A204.1 (cell line): ENCODE data around the gene CBR3.
A peak's percentile ranks its signal among the peaks of the same experiment; 100 is the strongest.

Experiments used
- FAIRE-seq: peaks from 2 replicates; lab custom pipeline; 2012; peaks lifted over from hg19 to GRCh38; lab: Jason Lieb, UNC

The CBR3 gene

DNA sequence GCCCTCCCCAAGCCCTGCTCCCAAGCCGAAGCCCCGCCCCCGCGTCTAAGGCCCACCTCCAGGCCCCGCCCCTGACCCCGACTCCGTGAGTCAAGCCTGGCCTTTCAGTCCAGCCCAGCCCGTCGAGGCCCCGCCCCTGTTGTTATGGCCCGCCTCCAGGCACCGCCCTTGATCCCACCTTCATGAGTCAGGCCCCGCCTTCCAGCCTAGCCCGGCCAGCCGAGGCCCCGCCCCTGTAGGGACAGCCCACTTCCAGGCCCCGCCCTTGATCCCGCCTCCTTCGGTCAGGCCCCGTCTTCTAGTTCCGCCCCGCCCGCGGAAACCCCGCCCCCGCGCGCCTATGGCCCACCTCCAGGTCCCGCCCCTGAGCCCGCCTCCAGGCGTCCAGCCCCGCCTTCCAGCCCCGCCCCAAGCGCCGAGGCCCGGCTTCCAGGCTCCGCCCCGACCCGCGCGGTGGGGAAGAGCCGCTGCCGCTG is 21.5 kb downstream of the CBR3 start:
- peak; percentile 96 for FAIRE-seq

- no peak for FAIRE-seq
These were observed 22.2 kb downstream of the CBR3 start, which contains the start of gene DOP1B for GRCh38 chr21:36156815-36157670. Gene DOP1B (plus strand): TSS chr21:36156824. CDS start chr21:36164734, 7,910 bp downstream.

- FAIRE-seq, result no peak
These were observed 24.6 kb downstream of the CBR3 start for GRCh38 chr21:36159356-36159921.

- no peak for FAIRE-seq
These were observed 25.9 kb downstream of the CBR3 start for GRCh38 chr21:36160850-36161178.

GRCh38 chr21:36162631-36163030 is 27.8 kb downstream of the CBR3 start:
- FAIRE-seq, result no peak

GRCh38 chr21:36163750-36164741 is 29.2 kb downstream of the CBR3 start:
- FAIRE-seq, result no peak

DNA sequence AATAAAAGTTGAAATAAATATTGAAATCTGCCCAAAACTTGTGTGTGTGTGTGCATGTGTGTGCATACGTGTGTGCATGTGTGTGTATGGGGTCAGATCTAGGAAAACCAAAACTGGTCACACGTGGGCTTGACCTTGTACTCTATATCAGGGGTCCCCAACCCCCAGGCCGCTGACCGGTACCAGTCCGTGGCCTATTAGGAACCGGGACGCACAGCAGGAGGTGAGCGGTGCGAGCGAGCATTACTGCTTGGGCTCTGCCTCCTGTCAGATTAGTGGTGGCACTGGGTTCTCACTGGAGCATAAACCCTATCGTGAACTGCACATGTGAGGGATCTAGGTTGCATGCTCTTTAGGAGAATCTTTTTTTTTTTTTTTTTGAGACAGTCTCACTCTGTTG is 30.5 kb downstream of the CBR3 start:
- FAIRE-seq, result no peak

DNA sequence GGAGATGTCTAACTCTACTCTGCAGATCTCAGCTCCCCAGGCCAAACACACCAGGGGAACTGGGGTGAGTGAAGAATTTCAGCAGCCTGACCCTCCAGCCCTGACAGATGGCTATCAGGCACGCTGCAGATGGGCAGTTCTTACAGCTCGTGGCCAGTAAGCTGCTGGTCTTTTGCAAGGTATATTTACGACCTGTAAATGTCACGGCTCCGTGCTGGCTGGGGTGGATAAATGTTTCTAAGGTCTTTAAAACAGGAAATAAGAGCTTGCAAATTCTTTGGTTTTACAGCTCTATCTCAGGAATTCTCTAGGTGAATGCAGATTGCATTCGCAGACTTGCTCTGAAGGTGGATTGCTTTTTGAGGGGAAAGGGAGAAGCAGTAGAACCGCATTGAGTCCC is 31.8 kb downstream of the CBR3 start:
- no peak for FAIRE-seq

DNA sequence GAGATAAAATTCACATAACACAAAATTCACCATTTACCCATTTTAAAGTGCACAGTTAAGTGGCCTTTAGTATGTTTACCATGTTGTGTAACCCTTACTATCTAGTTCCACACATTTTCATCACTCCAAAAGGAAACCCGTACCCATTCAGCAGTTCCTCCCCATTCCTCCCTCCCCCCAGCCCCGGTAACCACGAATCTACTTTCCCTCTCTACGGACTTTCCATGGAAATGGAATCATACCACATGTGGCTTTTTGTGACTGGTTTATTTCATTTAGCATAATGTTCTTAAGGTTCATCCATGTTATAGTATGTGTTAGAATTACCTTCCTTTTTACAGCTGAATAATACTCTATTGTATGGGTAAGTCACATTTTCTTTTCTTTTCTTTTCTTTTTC is 32.7 kb downstream of the CBR3 start:
- no peak for FAIRE-seq

DNA sequence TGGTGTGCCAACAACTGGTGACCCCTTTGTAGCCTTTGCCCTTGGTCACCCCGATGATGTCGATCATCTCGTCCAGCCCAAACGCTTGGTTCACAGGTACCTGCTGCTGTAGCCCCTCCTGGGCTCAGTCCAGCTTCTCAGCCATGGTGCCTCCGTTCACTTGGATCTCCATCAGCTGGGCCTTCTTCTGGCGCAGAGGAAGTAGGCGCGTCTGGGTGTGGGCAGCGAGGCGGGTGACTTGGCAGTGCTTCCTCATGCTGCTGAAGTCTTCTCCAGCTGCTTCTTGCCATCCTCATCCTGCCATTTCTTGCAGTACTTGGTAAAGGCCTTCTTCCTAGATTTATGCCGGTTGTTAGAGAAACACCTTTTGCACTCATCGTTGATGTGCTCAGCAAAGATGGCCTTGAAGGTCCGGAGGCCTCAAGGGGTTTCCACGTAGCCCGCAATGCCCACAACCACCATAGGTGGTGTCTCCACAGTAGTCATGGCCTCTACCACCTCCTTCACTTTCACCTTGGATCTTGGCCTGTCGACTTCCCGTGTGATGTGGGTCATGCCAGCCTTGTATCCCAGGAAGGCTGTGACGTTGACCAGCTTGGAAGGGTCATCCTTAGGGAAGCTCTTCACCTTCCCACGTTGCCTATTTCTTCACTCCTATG is 34.7 kb downstream of the CBR3 start:
- no peak for FAIRE-seq

DNA sequence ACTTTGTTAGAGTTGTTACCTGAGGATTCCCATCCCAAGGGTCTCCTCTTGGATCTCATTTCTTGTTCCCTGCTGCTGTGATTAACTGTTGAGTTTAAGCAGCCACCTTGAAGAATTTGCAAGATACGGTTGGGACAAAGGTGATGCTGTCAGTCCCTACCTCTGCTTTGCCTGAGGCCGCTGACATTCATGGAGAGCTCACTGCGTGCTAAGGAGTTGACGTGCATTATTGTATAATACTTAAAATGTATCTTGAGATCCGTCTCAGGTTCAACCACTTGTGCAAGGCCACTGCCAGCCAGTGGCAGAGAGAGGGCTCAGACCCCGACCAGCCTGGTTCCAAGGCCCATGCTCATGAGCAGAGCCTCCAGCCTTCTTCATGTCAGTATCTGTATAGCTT is 35.9 kb downstream of the CBR3 start:
- no peak for FAIRE-seq

DNA sequence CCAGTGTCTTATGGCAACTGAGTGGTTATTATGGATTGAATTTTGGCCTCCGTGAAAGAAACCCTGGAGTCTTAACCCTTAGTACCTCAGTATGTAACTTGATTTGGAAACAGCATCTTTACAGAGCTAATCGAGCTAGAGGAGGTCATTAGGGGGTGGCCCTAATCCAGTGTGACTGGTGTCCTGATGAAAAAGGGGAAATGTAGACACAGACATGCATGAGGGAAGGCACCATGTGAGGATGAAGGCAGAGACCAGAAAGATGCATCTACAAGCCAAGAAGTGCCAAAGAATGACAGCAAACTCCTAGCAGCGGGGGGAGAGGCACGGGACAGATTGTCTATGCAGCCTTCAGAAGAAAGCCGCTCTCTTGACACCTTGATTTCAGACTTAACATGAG is 36.5 kb downstream of the CBR3 start:
- FAIRE-seq, result no peak

DNA sequence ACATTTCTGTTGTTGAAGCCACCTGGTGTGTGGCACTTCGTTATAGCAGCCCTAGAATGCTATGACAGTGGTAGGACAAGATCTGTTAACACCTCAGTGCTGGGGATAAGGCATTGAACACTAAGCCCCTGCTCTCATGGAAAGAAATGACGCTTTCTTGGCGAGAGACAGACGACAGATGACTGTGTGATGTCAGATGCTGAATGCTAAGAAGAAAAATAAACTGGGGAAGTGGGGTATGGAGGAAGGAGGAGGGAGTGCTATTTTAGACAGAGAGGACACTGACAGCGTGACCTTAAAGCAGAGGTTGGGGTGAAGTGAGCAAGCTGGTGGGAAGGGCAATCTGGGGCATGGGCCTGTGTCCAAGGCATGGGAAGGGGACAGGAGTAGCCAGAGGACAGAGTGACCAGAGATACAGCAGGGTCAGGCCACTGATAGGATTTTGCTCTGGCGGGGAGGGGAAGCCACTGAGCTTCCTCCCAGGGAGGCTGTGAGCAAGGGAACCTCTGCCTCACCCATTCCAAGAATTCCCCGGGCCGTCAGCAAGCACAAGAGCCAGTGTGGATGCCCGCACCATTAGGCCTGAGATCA is 37.0 kb downstream of the CBR3 start:
- FAIRE-seq, result no peak

- FAIRE-seq, result no peak
These were observed 39.9 kb downstream of the CBR3 start for GRCh38 chr21:36174780-36175179.

DNA sequence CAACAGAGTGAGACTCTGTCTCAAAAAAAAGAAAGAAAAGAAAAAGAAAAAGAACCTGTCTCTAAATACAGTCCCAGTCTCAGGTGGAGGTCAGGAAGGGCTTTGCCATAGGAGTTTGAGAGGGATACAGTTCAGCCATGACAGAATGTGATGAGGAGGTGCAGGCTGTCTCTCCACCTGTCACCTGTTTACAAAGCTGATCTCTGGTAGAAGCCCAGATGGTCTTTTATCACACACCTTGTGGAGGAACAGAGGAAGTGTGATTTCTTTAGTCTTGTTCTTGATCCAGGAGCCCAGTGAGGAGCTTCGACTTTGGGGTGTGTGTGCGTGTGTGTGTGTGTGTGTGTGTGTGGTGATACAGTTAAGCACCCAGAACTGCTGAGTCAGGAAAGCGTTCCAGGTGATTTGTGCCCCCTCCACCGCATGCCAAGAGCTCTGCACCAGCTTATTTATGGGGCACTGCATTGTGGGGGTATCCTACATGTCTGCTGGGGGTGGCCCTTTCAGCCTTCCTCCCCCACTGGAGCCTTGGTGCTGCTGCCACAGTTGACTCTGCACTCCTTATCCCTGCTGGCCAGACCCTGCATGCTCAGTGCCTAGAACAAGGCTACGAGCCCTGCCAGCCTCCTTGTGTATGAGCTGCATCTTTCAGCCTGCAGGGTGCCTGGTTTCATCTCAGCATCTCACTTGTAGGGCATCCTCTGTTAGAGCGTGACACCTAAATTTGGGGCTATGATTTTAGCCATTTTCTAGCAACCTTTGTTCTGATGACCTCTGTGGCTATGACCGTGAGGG is 41.1 kb downstream of the CBR3 start:
- no peak for FAIRE-seq

- FAIRE-seq, result no peak
These were observed 43.5 kb downstream of the CBR3 start for GRCh38 chr21:36178349-36178748.

DNA sequence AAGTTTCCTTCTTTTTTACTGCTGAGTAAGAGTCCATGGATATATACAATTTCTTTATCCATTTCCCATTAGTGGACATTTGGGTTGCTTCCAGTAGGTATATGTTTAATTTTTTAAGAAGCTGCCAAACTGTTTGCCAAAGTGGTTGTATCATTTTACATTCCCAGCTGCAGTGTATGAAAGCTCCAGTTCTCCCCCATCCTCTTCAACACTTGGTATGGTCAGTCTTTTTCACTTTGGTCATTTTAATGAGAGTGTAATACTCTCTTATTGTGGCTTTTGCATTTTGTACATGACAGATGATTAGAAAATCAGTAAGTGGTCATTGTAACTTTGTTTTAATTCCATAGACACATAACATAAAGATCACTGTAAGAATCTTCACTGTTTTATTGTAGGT is 44.3 kb downstream of the CBR3 start:
- FAIRE-seq, result no peak

- no peak for FAIRE-seq
These were observed 46.1 kb downstream of the CBR3 start for GRCh38 chr21:36180963-36181362.

DNA sequence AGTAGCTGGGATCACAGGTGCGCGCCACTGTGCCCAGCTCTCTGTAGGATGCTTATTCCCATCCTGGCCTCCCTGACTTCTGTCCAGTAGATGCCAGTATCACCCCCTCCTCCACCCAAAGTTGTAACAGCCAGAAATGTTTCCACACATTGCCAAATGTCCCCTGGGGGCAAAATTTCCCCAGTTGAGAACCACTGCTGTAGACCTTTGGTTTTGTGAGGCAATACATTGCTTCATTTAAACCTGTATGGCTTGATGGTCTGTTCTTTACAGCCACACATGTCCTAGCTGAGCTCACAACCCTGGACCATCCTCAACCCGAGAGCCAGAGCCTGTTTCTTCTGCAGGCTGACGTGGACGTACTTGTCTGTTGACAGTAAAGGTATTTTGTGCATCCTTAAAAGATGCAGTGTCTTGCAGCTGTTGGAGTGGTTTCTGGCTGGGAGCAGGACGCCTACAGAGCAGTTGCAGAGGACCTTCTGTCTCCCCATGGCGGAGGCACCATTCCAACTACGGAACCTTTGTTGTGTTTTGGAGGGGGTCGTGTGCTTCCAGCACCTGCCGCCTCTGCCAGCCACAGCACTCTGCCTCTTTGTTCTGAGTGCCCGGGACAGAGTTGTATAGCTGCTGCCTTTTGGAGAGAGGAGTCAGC is 48.4 kb downstream of the CBR3 start:
- no peak for FAIRE-seq

DNA sequence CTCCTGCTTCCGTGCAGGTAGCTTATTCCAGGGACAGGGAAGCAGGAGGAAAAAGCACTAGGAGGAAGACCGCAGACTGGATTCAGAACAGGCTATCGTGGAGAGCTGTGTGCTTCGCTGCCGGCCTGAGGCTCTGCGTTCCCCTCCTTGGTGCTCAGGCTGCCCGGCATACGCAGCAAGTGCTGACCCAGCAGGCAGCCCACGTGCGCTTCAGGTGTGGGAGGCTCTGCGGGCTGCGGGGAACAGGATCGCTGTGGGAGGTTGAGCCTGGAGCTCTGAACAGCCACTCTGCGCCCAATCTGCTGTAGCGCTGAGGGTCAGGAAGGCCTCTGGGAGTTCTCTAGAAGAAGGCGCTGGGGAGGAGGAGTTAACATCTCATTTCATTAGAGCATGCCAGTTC is 49.7 kb downstream of the CBR3 start:
- no peak for FAIRE-seq
